HG03280 (cell line): Measurements from ENCODE around the gene TMC8.

Experiments
- ATAC-seq: cut with Tn5 transposase; IDR thresholded peaks from one replicate; pipeline ENCODE4 v1.9.1; 2021; ENCODE audit warnings: mild to moderate bottlenecking, moderate library complexity; ENCODE audit not compliant: unreplicated experiment

The TMC8 gene

GRCh38 chr17:78174346-78174869 lies 43.8 kb downstream of the TMC8 start:
- no peak for ATAC-seq

- no peak for ATAC-seq
These were observed 44.5 kb downstream of the TMC8 start for GRCh38 chr17:78174870-78175642.

- no peak for ATAC-seq
These were observed 45.0 kb downstream of the TMC8 start for GRCh38 chr17:78175643-78175981.

- ATAC-seq = no peak
These were observed 46.0 kb downstream of the TMC8 start for GRCh38 chr17:78176548-78177025.

GRCh38 chr17:78179372-78179771 lies 48.8 kb downstream of the TMC8 start:
- ATAC-seq = no peak

- ATAC-seq = no peak
These were observed 49.5 kb downstream of the TMC8 start for GRCh38 chr17:78180083-78180482.

GRCh38 chr17:78180508-78180907 lies 49.9 kb downstream of the TMC8 start:
- no peak for ATAC-seq

GRCh38 chr17:78182504-78182903 lies 51.9 kb downstream of the TMC8 start:
- ATAC-seq = no peak

- ATAC-seq = no peak
These were observed 53.3 kb downstream of the TMC8 start for GRCh38 chr17:78183916-78184315.

GRCh38 chr17:78184351-78184750 lies 53.8 kb downstream of the TMC8 start:
- ATAC-seq = no peak

GRCh38 chr17:78184868-78185267 lies 54.3 kb downstream of the TMC8 start:
- no peak for ATAC-seq

GRCh38 chr17:78185981-78186691 lies 55.6 kb downstream of the TMC8 start:
- no peak for ATAC-seq

GRCh38 chr17:78186692-78187595 lies 56.4 kb downstream of the TMC8 start, which contains the start of the genes AFMID and TK1:
AFMID (plus strand) TSS chr17:78187362; CDS start chr17:78187371, 9 bp downstream.
TK1 (minus strand) TSS chr17:78187052; CDS start chr17:78186994, 58 bp downstream.
- peak; percentile 94 for ATAC-seq
